ENCODE measurements around the gene AUH.

Gene AUH

DNA sequence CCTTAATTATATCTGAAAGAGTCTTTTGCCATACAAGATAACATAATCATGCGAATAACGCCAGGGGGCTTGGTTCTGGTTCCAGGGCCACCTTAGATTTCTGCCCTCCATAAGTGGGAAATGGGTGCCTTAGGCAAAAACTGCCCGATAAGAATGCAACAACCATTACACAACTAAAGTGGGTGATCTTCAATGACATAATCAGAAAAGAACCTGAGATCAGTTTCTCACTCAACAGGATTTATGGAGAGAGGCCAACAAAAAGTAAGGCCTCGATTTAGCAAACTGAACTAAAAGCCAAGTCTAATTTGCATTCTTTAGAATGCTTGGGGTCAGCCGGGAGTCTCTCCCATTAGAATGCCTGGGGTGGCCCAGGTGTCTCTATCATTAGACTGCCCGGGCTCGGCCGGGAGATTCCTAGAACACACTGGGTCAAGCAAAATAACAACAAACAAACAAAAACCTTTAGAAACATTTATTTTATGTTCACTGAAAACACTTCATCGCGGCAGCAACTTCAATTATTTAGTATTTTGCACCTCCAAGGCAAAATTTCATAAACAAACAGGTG is 194.8 kb downstream of the AUH start:
- TF ChIP-seq, protein P1, sequence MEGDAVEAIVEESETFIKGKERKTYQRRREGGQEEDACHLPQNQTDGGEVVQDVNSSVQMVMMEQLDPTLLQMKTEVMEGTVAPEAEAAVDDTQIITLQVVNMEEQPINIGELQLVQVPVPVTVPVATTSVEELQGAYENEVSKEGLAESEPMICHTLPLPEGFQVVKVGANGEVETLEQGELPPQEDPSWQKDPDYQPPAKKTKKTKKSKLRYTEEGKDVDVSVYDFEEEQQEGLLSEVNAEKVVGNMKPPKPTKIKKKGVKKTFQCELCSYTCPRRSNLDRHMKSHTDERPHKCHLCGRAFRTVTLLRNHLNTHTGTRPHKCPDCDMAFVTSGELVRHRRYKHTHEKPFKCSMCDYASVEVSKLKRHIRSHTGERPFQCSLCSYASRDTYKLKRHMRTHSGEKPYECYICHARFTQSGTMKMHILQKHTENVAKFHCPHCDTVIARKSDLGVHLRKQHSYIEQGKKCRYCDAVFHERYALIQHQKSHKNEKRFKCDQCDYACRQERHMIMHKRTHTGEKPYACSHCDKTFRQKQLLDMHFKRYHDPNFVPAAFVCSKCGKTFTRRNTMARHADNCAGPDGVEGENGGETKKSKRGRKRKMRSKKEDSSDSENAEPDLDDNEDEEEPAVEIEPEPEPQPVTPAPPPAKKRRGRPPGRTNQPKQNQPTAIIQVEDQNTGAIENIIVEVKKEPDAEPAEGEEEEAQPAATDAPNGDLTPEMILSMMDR (IDR thresholded peaks at IDR 0.05) = no peak
- TF ChIP-seq ZFX (IDR thresholded peaks at IDR 0.05; ENCODE audit: borderline replicate concordance) = no peak

DNA sequence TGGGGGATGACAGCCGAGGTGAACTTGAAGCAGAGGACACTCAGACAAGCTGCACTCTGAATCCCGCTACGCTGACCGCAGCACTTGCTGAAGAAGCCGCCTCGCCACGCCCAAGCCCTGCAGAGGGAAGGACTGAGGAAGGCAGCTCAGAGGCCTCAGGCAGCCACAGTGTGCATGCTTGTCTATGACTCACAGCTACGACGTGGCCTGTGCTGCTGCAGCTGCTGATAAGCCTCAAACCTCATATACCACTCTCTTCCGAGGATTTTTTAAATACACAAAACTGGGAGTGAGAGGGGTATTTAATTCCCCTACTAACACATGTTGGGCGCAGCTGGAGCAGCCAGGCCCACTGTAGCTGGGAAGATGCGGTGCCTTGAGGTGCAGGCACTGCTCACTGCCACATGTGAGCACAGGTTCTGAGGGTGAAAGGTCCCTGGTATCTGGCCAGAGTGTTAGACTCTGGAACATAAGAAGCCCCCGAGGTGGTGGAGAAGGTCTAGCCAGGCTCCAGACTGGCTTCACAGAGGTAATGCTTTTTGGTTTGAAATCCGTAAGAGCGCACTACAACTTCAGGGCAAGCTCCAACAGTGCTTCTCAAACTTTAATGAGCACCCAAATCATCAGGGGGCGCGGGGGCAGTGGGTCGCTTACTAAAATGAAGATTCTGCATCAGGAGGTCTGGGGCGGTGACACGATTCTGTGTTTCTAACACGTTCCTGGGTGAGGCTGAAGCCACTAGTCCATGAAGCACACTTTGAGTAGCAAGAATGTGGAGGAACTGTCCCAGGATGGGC is 196.8 kb downstream of the AUH start:
- TF ChIP-seq, protein P1 (IDR thresholded peaks at IDR 0.05) = no peak
- TF ChIP-seq ZFX (IDR thresholded peaks at IDR 0.05; ENCODE audit: borderline replicate concordance) = no peak
- H3K27ac ChIP-seq = no peak overlapping the region

More for the DNA sequence above, 194.8 kb downstream of the AUH start:
- no peak overlapping the region for H3K27ac ChIP-seq

All from 22Rv1 (cell line).